ENCODE measurements around the gene FBXL7. TPM values are rescaled to one million over a fixed set of nuclear protein-coding genes. Genes with fewer than 3 reads are reported as not detected.

The FBXL7 gene
- total and polyA plus RNA-seq, 10 donors = 1.1 to 12.9 (median 8.3) TPM

DNA sequence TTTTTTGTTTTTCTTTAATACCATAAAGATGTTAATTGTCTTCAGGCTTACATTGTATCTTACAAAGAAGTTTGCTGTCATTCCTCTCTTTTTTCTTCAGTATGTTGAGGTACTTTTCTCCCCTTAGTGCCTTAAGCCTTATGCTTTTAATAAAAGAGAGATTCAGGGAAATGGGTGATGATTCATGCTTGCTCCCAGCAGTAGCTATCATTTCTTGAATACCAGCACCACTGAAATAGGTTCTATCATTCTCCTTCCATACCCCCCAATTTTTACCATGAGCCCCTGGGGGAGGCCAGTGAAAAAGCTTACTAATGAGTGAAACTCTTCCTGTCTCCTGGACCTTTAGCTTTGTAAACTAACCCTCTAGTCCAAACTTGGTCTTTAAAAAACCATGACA, 165.0 kb downstream of the FBXL7 start:
- TF ChIP-seq, protein P1, sequence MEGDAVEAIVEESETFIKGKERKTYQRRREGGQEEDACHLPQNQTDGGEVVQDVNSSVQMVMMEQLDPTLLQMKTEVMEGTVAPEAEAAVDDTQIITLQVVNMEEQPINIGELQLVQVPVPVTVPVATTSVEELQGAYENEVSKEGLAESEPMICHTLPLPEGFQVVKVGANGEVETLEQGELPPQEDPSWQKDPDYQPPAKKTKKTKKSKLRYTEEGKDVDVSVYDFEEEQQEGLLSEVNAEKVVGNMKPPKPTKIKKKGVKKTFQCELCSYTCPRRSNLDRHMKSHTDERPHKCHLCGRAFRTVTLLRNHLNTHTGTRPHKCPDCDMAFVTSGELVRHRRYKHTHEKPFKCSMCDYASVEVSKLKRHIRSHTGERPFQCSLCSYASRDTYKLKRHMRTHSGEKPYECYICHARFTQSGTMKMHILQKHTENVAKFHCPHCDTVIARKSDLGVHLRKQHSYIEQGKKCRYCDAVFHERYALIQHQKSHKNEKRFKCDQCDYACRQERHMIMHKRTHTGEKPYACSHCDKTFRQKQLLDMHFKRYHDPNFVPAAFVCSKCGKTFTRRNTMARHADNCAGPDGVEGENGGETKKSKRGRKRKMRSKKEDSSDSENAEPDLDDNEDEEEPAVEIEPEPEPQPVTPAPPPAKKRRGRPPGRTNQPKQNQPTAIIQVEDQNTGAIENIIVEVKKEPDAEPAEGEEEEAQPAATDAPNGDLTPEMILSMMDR (IDR thresholded peaks at IDR 0.05 in 8 of 11, conservative IDR thresholded peaks at IDR 0.05 in 3 of 11) = no peak
- TF ChIP-seq POLR2A (IDR thresholded peaks at IDR 0.05) = no peak
- Histone ChIP-seq H3K36me3 (no peaks in the 10 kb centered on the region), H3K9me3 (peaks cover 0 to 36% (median 20%) of the 10 kb centered on the region in 8 donors), H3K4me1 (no peaks in the 10 kb centered on the region), H3K27ac (no peak overlapping the region), H3K27me3 (replicated peaks in 1 of 7) (no peaks in the 10 kb centered on the region), H3K4me3 (no peak overlapping the region)
- no peak for DNase-seq
- intact Hi-C loops (cut with DNase I; ENCODE audit: low total_unique reads) = no loop called here

DNA sequence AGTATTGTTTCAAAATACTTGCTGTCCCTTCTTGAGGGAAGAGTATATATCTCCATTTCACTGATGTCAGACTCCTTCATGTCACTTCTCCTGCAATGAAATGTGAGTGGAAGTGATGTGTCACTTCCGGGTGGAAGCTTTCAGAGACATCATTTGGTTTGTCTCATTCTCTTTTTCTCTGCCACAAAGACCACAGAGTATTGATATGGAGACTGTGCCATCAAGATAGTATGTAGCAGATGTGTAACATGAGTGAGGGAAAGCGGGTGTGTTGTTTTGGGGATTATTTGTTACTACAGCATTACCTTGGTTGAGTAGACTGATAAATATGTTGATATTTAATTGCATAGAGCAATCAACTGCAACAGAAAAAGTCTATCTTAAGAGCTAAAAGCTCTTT, 169.8 kb downstream of the FBXL7 start:
- DNase-seq = no peak
- no peak overlapping the region for H3K27ac ChIP-seq
- H3K36me3 ChIP-seq = no peaks in the 10 kb centered on the region
- H3K9me3 ChIP-seq = peaks cover 0 to 14% (median 2%) of the 10 kb centered on the region in 8 donors
- H3K4me3 ChIP-seq = no peak overlapping the region
- 81 to 97% (median 93%) methylated on average over 2 of the region's 2 CpGs for WGBS, 5 donors
- H3K27me3 ChIP-seq (replicated peaks in 1 of 7) = no peaks in the 10 kb centered on the region
- no peak for TF ChIP-seq POLR2A (IDR thresholded peaks at IDR 0.05)
- TF ChIP-seq, protein P1 (IDR thresholded peaks at IDR 0.05 in 8 of 11, conservative IDR thresholded peaks at IDR 0.05 in 3 of 11) = no peak
- no peak for TF ChIP-seq POLR2AphosphoS5 (IDR thresholded peaks at IDR 0.05)
- intact Hi-C loops (cut with DNase I; ENCODE audit: low total_unique reads) = no loop called here
- H3K4me1 ChIP-seq = no peaks in the 10 kb centered on the region

DNA sequence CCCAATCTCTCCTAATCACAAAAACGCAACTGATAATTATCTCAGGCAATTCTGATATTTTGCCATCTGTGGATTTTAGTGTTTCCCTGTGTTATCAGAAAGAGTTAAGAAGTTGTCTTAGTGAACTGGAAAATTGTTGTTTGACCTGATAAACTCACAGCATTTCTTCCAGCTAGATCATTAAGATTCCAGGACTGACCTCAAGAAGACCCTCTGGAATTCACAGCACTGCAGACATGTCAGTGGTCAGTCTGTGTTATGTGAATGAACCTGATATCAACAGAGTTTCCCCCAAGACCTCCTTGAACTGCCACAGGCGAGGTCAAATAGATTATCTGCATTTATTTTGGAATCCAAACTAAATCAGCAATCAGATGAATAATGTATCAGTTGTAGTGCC, 174.7 kb downstream of the FBXL7 start:
- no peak overlapping the region for H3K27ac ChIP-seq
- no peaks in the 10 kb centered on the region for H3K36me3 ChIP-seq
- WGBS, 5 donors = 49 to 70% (median 61%) methylated on average over 2 of the region's 2 CpGs
- no peaks in the 10 kb centered on the region for H3K4me1 ChIP-seq
- intact Hi-C loops (cut with DNase I; ENCODE audit: low total_unique reads) = no loop called here
- no peak for DNase-seq
- H3K27me3 ChIP-seq (replicated peaks in 1 of 7) = no peaks in the 10 kb centered on the region
- TF ChIP-seq POLR2AphosphoS5 (IDR thresholded peaks at IDR 0.05) = no peak
- TF ChIP-seq, protein P1 (IDR thresholded peaks at IDR 0.05 in 8 of 11, conservative IDR thresholded peaks at IDR 0.05 in 3 of 11) = no peak
- no peak for TF ChIP-seq POLR2A (IDR thresholded peaks at IDR 0.05)
- peaks cover 0 to 8% (median 0%) of the 10 kb centered on the region in 8 donors for H3K9me3 ChIP-seq
- H3K4me3 ChIP-seq = no peak overlapping the region

DNA sequence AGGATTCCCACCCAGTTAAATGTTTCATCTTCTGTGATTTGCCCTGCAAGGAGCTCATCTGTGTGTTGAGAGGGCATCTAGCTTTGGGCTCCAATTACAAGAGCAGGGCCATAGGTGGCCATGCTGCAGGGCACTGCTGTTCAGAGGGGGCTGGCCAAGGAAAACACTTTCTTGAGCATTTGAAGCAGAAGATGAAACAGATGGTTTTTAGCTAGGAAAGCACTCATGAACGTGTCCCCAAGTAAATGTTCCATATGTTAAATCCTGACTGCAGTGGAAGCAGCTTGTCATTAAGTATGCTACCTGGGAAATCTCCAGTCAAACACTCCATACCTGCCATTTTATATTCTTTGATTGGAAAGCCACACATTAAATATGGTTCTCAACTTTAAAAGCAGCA, 176.6 kb downstream of the FBXL7 start:
- H3K4me3 ChIP-seq = no peak overlapping the region
- intact Hi-C loops (cut with DNase I; ENCODE audit: low total_unique reads) = no loop called here
- no peaks in the 10 kb centered on the region for H3K4me1 ChIP-seq
- H3K27me3 ChIP-seq (replicated peaks in 1 of 7) = no peaks in the 10 kb centered on the region
- WGBS, 5 donors = 47 to 78% (median 56%) methylated on average over 1 of the region's 1 CpG
- no peaks in the 10 kb centered on the region for H3K36me3 ChIP-seq
- TF ChIP-seq POLR2A (IDR thresholded peaks at IDR 0.05) (no peak), POLR2AphosphoS5 (IDR thresholded peaks at IDR 0.05) (no peak)
- TF ChIP-seq, protein P1 (IDR thresholded peaks at IDR 0.05 in 8 of 11, conservative IDR thresholded peaks at IDR 0.05 in 3 of 11) = no peak
- no peak for DNase-seq
- H3K9me3 ChIP-seq = peaks cover 0 to 6% (median 0%) of the 10 kb centered on the region in 8 donors
- H3K27ac ChIP-seq = no peak overlapping the region

Data from spleen (tissue), 11 donors.